Measurements from ENCODE around the gene VWA1. TPM values are rescaled to one million over a fixed set of nuclear protein-coding genes. Genes with fewer than 3 reads are reported as not detected.
A peak's percentile ranks its signal among the peaks of the same experiment; 100 is the strongest.
"Not testable (repeated sequence)": the region's sequence is repeated elsewhere in the genome, so short reads cannot be mapped to it uniquely, and the experiment has no call there.

VWA1 gene
- total RNA-seq, 2 donors from 2014 or later = 0.84 to 6.2 TPM

GRCh38 chr1:1463312-1463711, 27.8 kb downstream of the VWA1 start:
- Mint-ChIP-seq H3K4me1 (no peaks in the 10 kb centered on the region), H3K4me3 (no peak overlapping the region), H3K36me3 (ENCODE audit: low read depth) (no peaks in the 10 kb centered on the region), H3K9me3 (no peaks in the 10 kb centered on the region), H3K27me3 (peaks cover 3% of the 10 kb centered on the region), H3K27ac (no peak overlapping the region)
- no peak for ATAC-seq (replicated peaks)

DNA sequence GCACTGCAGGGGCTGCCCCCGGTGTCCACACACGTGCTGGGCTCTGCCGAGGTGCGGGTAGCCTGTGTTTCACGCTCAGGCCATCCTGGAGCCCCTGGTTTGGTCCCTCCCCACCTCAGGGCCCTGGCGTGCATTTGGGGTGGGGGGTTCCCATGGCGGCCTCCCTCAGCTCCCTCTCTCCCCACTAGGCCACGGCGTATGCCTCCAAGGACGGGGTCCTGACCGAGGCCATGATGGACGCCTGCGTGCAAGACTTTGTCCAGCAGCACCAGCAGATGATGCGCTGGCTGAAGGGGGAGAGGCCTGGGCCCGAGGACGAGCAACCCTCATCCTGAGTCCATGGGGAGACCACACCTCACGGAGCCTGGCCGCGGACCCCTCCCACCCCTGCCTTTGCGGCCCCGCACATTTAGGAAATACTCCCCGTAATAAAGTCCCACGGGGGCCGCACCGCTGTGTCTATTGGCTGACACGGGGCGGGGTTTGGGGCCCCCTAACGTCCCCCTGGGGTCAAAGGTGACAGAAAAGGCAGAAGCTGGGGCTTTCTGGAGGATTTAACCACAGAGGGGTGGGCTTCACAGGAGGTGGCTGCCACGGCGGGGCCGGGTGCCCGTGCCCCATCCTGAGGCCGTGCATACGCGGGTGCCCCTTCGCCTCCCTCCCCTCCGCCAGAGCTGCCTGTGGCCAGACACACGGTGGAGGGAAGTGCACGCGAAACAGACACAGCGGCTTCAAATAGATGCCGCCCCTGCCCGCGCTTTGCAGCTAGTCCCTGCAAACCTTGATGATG, 32.9 kb downstream of the VWA1 start:
- not testable (repeated sequence) for H3K4me1 Mint-ChIP-seq; H3K27me3 Mint-ChIP-seq; H3K36me3 Mint-ChIP-seq (ENCODE audit: low read depth); H3K27ac Mint-ChIP-seq; ATAC-seq (replicated peaks); H3K4me3 Mint-ChIP-seq; H3K9me3 Mint-ChIP-seq

DNA sequence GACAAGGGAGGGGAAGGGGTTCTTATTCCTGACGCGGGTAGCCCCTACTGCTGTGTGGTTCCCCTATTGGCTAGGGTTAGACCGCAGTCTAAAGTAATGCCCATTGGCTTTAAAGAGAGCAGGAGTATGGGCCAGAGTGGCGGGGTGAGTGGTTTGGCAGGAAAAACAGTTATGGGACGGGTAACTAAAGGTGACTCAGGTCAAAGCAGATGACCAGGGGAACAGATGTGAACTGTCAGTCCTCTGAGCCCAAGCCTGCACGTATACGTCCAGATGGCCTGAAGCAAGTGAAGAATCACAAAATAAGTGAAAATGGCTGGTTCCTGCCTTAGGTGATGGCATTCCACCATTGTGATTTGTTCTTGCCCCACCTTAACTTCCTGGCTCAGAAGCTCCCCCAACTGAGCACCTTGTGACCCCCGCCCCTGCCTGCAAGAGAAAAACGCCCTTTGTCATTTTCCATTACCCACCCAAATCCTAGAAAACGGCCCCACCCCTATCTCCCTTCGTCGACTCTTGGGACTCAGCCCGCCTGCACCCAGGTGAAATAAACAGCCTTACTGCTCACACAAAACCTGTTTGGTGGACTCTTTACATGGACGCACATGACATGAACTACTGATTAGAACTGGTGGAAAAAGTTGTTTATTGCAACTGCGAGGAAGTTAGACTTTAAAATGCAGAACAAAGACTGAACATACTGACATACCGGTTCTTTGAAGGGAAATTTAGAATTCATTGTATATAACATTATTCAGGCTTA, 35.3 kb downstream of the VWA1 start:
- Mint-ChIP-seq H3K36me3 (ENCODE audit: low read depth) (peaks cover 5% of the 10 kb centered on the region), H3K4me3 (peak overlapping the region; percentile 98), H3K27me3 (no peaks in the 10 kb centered on the region), H3K9me3 (no peaks in the 10 kb centered on the region), H3K27ac (peak overlapping the region; percentile 91), H3K4me1 (peaks cover 9% of the 10 kb centered on the region)
- ATAC-seq (replicated peaks) = peak; percentile 4

- no peaks in the 10 kb centered on the region for H3K9me3 Mint-ChIP-seq
- peak within 1 kb of the TSS; percentile 98 for H3K4me3 Mint-ChIP-seq
- ATAC-seq (replicated peaks) = peak; percentile 100
- H3K36me3 Mint-ChIP-seq (ENCODE audit: low read depth) = peaks cover 9% of the 10 kb centered on the region
- H3K4me1 Mint-ChIP-seq = peaks cover 9% of the 10 kb centered on the region
- H3K27ac Mint-ChIP-seq = peak within 1 kb of the TSS; percentile 91
- H3K27me3 Mint-ChIP-seq = no peaks in the 10 kb centered on the region
Measured at GRCh38 chr1:1471389-1472052, 36.0 kb downstream of the VWA1 start, which contains the start of gene ATAD3B. ATAD3B (plus strand) TSS chr1:1471765; CDS start chr1:1471885, 120 bp downstream.

GRCh38 chr1:1472053-1472876, 36.8 kb downstream of the VWA1 start:
- H3K36me3 Mint-ChIP-seq (ENCODE audit: low read depth) = peaks cover 16% of the 10 kb centered on the region
- peak overlapping the region; percentile 98 for H3K4me3 Mint-ChIP-seq
- peak; percentile 12 for ATAC-seq (replicated peaks)
- peak overlapping the region; percentile 36 for H3K27ac Mint-ChIP-seq
- H3K9me3 Mint-ChIP-seq, H3K4me1 Mint-ChIP-seq, H3K27me3 Mint-ChIP-seq: not testable (repeated sequence)

- H3K36me3 Mint-ChIP-seq (ENCODE audit: low read depth) = peaks cover 48% of the 10 kb centered on the region
- not testable (repeated sequence) for H3K4me3 Mint-ChIP-seq; H3K4me1 Mint-ChIP-seq; ATAC-seq (replicated peaks); H3K9me3 Mint-ChIP-seq; H3K27me3 Mint-ChIP-seq; H3K27ac Mint-ChIP-seq
Measured at GRCh38 chr1:1476011-1476410, 40.5 kb downstream of the VWA1 start.

- no peaks in the 10 kb centered on the region for H3K9me3 Mint-ChIP-seq
- ATAC-seq (replicated peaks) = no peak
- peaks cover 7% of the 10 kb centered on the region for H3K4me1 Mint-ChIP-seq
- no peak overlapping the region for H3K27ac Mint-ChIP-seq
- H3K27me3 Mint-ChIP-seq = no peaks in the 10 kb centered on the region
- H3K36me3 Mint-ChIP-seq (ENCODE audit: low read depth) = peaks cover 54% of the 10 kb centered on the region
- H3K4me3 Mint-ChIP-seq = no peak overlapping the region
Measured at GRCh38 chr1:1477206-1477605, 41.7 kb downstream of the VWA1 start.

DNA sequence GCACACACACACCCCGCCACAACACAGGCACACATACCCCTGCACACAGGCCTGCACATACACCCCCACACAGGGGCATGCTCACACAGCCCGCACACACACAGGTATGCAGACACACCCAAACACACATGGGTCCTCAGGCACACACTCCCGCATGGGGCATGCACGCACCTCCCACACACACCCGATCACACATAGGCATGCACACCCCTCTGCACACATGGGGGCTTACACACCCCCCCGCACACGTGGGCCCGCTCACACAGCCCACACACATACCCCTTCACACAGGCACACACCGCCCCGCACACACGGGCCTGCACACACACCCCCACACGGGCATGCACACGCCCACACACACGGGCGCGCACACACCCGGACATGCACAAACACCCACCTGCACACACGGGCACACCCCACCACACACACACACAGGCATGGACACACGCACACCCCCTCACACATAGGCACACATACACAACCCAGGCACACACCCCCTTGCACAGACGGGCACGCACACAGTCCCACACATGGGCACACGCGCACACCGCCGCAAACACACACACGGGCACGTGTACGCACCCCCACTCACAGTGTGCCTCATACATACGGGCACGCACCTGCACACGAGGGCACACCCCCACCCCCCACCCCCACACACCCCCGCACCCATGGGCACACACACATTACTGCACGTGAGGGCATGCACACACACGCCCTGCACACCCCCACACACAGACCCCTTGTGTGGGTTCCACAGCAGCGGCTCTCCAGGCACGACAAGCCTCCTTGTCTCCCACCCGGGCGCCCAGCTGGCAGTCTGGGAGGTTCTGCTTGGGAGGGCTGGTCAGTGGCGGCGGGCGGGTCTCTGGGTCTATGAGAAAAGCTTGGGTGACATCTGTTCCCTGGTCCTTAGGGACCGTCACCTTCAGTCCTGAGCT, 44.3 kb downstream of the VWA1 start:
- Mint-ChIP-seq H3K4me3 (no peak overlapping the region), H3K9me3 (no peaks in the 10 kb centered on the region), H3K27ac (no peak overlapping the region), H3K4me1 (peaks cover 7% of the 10 kb centered on the region), H3K27me3 (no peaks in the 10 kb centered on the region), H3K36me3 (ENCODE audit: low read depth) (peaks cover 73% of the 10 kb centered on the region)
- ATAC-seq (replicated peaks) = no peak

GRCh38 chr1:1480488-1480867, 45.0 kb downstream of the VWA1 start:
- peaks cover 73% of the 10 kb centered on the region for H3K36me3 Mint-ChIP-seq (ENCODE audit: low read depth)
- H3K4me1 Mint-ChIP-seq; ATAC-seq (replicated peaks); H3K4me3 Mint-ChIP-seq; H3K9me3 Mint-ChIP-seq; H3K27ac Mint-ChIP-seq; H3K27me3 Mint-ChIP-seq: not testable (repeated sequence)

- H3K9me3 Mint-ChIP-seq; H3K27me3 Mint-ChIP-seq; ATAC-seq (replicated peaks); H3K4me1 Mint-ChIP-seq; H3K4me3 Mint-ChIP-seq; H3K27ac Mint-ChIP-seq: not testable (repeated sequence)
- peaks cover 65% of the 10 kb centered on the region for H3K36me3 Mint-ChIP-seq (ENCODE audit: low read depth)
Measured at GRCh38 chr1:1481811-1482210, 46.3 kb downstream of the VWA1 start.

DNA sequence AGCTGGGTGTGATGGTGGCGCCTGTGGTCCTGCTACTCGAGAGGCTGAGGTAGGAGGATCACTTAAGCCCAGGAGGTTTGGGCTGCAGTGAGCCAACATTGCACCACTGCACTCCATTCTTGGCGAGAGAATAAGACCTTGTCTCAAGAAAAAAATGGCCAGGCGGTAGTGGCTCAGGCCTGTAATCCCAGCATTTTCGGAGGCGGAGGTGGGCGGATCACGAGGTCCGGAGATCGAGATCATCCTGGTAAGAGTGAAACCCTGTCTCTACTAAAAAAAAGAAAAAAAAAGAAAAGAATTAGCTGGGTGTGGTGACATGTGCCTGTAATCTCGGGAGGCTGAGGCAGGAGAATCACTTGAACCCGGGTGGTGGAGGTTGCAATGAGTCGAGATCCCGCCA, 47.4 kb downstream of the VWA1 start:
- no peaks in the 10 kb centered on the region for H3K27me3 Mint-ChIP-seq
- no peak overlapping the region for H3K27ac Mint-ChIP-seq
- H3K36me3 Mint-ChIP-seq (ENCODE audit: low read depth) = peaks cover 58% of the 10 kb centered on the region
- H3K4me3 Mint-ChIP-seq = no peak overlapping the region
- H3K9me3 Mint-ChIP-seq = no peaks in the 10 kb centered on the region
- H3K4me1 Mint-ChIP-seq = peaks cover 7% of the 10 kb centered on the region
- ATAC-seq (replicated peaks) = no peak

DNA sequence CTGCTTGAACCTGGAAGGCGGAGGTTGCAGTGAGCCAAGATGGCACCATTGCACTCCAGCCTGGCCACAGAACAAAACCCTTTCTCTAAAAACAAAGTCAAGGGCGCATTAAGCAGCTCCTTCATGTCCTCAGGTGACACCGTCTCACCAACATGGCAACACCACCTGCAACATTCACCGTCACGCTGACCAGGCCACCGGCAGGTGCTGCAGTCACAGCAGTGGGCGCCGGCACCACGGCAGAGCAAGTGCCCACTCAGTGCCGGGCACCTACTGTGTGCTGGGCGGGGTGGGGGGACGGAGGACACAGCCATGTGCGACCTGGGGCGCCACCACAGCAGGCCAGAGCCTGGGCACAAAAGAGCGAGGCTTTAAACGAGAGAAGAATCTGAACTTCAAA, 48.2 kb downstream of the VWA1 start:
- no peak overlapping the region for H3K27ac Mint-ChIP-seq
- no peaks in the 10 kb centered on the region for H3K9me3 Mint-ChIP-seq
- H3K4me1 Mint-ChIP-seq = peaks cover 7% of the 10 kb centered on the region
- no peak for ATAC-seq (replicated peaks)
- no peaks in the 10 kb centered on the region for H3K27me3 Mint-ChIP-seq
- no peak overlapping the region for H3K4me3 Mint-ChIP-seq
- peaks cover 60% of the 10 kb centered on the region for H3K36me3 Mint-ChIP-seq (ENCODE audit: low read depth)

DNA sequence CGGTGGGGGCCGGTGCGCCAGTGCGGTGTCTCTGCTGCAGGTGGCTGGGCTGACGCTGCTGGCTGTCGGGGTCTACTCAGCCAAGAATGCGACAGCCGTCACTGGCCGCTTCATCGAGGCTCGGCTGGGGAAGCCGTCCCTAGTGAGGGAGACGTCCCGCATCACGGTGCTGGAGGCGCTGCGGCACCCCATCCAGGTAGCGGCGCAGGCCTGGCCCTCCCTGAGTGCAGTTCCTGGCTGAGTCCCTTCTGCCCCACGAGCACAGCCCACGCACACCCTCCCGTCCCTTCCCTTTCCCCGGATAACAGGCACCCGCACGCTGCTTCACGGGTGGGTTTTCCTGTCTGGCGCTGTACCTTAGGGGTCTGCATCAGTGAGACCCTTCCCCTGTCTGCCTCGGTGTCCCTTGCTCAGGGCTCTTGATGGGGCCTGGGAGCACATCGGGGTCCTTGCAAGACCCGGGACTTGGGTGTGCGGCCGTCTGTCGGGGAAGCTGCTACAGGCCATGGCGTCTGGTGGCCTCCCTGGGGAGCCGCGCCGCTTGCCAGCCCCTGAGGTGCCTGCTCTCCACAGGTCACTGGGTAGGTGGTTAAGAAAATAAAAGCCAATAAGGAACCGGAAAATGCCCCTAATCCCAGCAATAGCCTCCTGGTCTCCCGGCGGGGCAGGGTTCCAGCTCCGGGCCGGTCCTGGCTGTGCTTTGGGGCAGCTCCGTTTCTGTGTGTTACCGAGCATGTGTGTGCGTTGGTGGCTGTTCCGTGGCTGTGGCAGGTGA, 49.7 kb downstream of the VWA1 start:
- not testable (repeated sequence) for H3K4me3 Mint-ChIP-seq; H3K4me1 Mint-ChIP-seq; H3K9me3 Mint-ChIP-seq; H3K27me3 Mint-ChIP-seq; H3K27ac Mint-ChIP-seq; ATAC-seq (replicated peaks)
- peaks cover 63% of the 10 kb centered on the region for H3K36me3 Mint-ChIP-seq (ENCODE audit: low read depth)
